Left lobe of liver (tissue), 2 donors: ENCODE measurements around the gene CST4. TPM values are rescaled to one million over a fixed set of nuclear protein-coding genes. Genes with fewer than 3 reads are reported as not detected.
"Not testable (repeated sequence)": the region's sequence is repeated elsewhere in the genome, so short reads cannot be mapped to it uniquely, and the experiment has no call there.

Experiments used
- ATAC-seq: fragments of 200-7000 bp; cut with Tn5 transposase; one replicate; pipeline ENCODE4 v1.9.1; 2020; ENCODE audit warnings: mild to moderate bottlenecking, moderate library complexity
- DNase-seq: peaks from one replicate; pipeline ENCODE4 v3.0.0-alpha.2; 2020; ENCODE audit warnings: low spot score
- total RNA-seq: library from RNA; stranded (reverse); gene quantifications from one replicate; pipeline ENCODE4 v1.2.1, GENCODE V29; 2021
- donor health status: DM: no; HTN: no; CAD: no; lungs with moderate emphysema.
- donor health status: DM: no; HTN: yes; CAD: no.

Gene CST4
- total RNA-seq, 1 donor from 2014 or later, result not detected

DNA sequence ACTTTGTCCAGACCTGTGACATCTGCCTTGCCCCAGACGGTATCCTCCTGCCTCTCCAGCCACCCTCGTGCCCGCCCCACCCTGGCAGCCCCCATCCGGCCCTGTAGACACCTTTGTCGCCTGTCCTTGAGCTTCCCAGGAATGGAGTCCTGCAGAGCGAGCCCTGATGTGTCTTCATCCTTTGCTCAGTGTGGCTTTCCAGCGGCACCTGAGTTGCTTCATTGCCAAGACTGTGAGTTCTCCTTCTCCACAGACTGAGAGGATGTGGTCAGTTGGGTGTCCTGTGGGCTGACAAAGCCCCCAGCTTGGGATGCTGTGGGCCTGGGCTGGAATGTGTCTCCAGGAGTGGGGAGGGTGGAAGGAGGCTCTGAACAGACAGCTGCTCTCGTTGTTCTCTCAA is 1.7 kb upstream of the CST4 start:
- ATAC-seq, result no peak
- DNase-seq, result no peak

DNA sequence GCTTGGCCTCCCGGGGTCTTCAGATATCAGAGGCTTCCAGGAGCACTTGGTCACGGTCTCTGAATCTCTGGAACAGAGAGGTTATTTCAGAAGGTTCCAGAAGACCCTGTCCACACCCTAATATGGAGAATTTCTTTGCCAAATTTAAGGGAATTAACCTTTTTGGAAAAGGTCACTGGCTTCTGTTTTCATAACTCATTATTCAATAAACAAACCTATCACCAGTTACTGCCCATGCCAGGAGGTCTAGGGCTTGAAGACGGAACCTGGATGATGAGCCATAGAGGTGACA is 507 bp upstream of the CST4 start:
- DNase-seq, result no peak
- no peak for ATAC-seq

- no peak for ATAC-seq
- no peak for DNase-seq
Measured at GRCh38 chr20:23687986-23688385, 852 bp downstream of the CST4 start.

GRCh38 chr20:23686046-23686750 is 2.6 kb downstream of the CST4 start:
- ATAC-seq (no peak), DNase-seq (peak; percentile 24)

GRCh38 chr20:23685529-23685896 is 3.3 kb downstream of the CST4 start:
- not testable (repeated sequence) for DNase-seq, ATAC-seq

DNA sequence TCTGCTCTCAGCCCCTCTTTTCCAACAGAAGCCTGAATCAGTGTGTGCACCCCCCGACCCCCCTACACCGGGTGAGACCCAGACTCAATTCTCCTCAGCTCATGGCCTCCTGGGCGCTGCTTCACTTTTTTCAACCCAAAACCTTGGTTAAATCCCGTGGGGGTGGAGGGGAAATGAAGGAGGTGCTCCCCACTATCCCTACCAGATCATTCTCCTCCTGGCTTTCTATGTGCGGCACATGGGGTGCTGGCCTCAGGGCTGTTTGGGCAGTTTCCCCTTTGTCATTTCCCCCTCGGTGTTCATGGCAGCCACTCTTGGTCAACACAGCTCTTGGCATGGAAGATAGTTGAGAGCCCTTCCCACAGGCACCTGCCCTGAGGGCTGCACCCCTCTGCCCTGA is 4.6 kb downstream of the CST4 start:
- peak; percentile 26 for DNase-seq
- no peak for ATAC-seq

DNA sequence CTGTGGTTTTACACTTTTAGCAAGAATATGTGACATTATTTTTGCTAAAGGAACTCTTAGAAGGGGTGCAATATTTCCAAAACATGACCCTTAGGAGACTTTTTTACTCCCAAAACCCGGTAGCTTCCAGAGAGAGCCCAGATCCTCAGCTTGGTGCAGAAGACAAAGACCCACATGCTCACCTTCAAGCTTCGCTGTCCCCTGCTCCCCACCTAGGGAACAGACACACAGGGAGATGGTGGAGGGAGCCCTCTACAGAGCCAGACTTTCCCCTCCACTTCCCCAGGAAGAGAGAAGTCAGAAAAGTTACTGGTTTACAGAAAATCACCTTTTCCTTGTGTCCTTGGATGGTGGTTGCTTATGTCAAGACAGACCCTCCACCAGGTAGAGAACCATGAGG is 5.0 kb downstream of the CST4 start:
- no peak for DNase-seq
- no peak for ATAC-seq

DNA sequence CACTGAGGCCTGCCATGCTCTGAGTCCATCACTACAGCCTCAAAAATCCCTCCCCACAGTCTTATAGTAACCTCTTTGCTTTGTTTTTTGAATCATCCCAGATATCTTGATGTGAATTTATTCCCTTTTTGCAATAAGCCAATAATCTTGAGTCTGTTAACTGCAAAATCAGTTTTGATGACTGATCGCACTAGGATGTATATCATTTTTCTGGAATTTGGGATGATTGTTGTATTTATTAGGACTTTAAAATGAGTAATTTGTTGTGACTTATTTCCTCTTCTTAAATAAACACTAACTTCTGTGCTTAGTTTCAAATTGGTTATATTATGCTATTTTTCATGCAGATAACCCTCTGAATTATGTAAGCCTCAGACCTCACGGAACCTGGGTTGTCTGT is 5.6 kb downstream of the CST4 start:
- no peak for DNase-seq
- no peak for ATAC-seq

DNA sequence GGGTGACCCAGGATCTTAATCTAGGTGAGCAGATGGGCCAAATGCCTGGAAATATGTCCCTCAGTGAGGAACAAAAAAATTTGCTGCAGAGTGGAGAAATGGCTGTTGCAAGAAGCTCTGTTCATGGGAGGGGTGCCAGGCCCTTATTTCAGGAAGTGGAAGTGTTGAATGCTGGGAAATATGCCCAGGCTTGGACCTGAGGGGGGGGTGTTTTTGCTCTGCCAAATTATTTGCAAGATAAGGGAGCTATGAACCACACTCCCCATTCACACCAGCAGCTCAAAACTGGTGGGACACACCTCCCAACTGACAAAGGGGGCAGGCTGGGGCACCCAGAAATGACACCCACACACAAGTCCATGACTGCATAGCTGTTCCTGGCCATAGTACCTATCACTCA is 8.7 kb downstream of the CST4 start:
- ATAC-seq (no peak), DNase-seq (no peak)

GRCh38 chr20:23679133-23680092 is 9.4 kb downstream of the CST4 start:
- DNase-seq (no peak), ATAC-seq (no peak)

GRCh38 chr20:23673209-23673608 is 15.6 kb downstream of the CST4 start:
- DNase-seq, result no peak

GRCh38 chr20:23672158-23672557 is 16.7 kb downstream of the CST4 start:
- DNase-seq, result no peak
- ATAC-seq, result no peak

More at GRCh38 chr20:23673209-23673608, 15.6 kb downstream of the CST4 start:
- no peak for ATAC-seq

GRCh38 chr20:23671479-23671878 is 17.4 kb downstream of the CST4 start:
- DNase-seq (no peak), ATAC-seq (no peak)

- no peak for DNase-seq
- ATAC-seq, result no peak
Measured at GRCh38 chr20:23670361-23670760, 18.5 kb downstream of the CST4 start.

DNA sequence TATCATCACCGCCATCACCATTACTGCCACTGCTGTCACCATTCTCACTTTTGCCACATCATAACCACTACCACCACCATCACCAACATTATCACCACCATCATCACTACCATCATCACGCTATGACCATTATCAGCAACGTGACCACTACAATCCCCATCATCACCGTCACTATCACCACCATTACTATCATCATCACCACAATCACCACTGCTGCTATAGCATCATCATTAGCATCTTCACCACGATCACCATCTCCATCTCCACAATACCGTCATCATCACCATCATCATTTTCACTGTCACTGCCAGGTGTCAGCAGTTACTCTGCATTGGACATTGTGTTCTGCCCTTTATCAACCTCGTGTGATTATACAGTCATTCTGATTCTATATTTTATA is 19.0 kb downstream of the CST4 start:
- no peak for DNase-seq
- no peak for ATAC-seq

DNA sequence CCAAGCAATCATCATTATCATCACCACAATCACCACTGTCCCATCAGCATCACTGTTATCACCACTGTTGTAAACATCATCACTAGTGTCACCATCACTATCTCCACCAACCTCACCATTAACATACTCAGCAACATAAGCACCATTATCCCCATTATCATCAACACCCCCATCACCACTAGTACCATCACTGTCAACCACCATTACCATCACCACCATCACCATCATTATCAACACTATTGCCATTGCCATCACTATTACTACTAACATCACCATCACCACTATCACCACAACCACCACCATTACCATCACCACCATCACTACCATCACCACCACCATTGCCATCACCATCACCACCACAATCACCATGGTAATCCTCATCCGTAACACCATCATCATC is 19.5 kb downstream of the CST4 start:
- ATAC-seq (no peak), DNase-seq (no peak)

DNA sequence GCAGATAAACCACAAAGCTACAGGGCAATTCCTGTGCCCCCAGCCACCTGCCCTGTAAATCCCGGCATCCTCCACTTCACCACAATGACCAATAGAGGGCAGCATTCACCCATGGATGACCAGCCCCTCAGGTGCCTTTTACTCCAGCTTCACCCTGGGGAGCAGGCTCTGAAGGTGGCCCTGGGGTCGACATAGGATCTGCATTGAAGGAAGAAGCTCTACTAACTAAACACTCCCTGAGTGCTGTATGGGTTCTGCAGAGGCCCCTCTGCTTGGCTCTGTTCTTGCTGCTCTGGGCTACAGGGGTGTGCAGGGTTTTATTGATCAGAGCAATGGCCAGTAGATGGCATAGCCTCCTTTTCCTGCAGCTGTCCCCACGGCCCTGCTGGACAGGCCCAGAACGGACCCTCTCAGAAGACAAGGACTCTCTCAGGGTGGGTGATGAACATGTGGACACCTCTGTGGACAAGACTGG is 20.3 kb downstream of the CST4 start:
- peak; percentile 96 for ATAC-seq

DNA sequence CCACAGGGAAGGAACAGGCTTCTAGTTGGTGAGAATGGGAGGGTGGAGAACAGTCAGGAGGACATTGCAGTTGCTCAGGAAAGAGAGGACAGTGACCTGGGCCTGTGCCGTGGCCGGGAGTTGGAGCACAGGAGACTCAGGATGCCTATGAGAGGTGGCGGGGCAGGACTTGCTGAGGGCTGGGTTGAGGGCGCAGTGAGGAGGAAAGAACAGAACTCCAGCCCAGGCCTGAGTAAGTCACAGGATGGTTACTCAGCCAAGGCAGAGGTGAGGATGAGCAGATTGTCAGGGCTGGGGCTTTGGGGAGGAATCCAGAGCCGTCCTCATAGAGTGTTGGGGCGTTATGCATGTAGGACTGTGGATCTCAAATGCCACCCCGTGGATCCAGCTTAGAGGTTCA is 21.2 kb downstream of the CST4 start:
- no peak for ATAC-seq

More for the DNA sequence above, 20.3 kb downstream of the CST4 start:
- DNase-seq, result no peak

DNA sequence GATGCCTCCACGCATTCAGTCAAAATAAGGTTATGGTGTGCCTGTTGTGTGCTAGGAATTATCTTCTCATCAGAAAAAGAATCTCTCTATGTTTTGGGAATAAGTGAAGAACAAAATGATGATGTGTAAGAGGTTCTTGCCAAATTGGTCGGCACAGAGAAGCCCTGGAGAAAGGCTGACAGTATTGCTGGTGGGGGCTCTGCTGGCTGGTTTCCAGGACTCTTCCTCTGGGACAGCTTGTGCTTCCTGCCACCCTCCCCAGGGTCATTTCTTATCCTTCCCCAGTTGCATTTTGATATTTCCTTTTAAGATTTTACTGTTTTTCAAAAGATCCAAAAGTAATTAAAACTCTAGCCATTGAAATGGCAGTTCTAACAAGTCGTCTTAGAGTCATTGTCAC is 22.1 kb downstream of the CST4 start:
- DNase-seq, result no peak

More for the DNA sequence above, 21.2 kb downstream of the CST4 start:
- no peak for DNase-seq

GRCh38 chr20:23666189-23666588 is 22.6 kb downstream of the CST4 start:
- ATAC-seq (no peak), DNase-seq (no peak)

More for the DNA sequence above, 22.1 kb downstream of the CST4 start:
- no peak for ATAC-seq

- DNase-seq (no peak), ATAC-seq (no peak)
Measured at GRCh38 chr20:23664954-23665353, 23.9 kb downstream of the CST4 start.

- not testable (repeated sequence) for ATAC-seq, DNase-seq
Measured at GRCh38 chr20:23664046-23664445, 24.8 kb downstream of the CST4 start.
